ENCODE results near the gene PSMA4. TPM values are rescaled to one million over a fixed set of nuclear protein-coding genes. Genes with fewer than 3 reads are reported as not detected.
A peak's percentile ranks its signal among the peaks of the same experiment; 100 is the strongest.

The PSMA4 gene
- 100 to 1,000 TPM in 1 of 3 donors, 10 to 100 TPM in 2; 94.6 to 124 (median 96.4) TPM for total RNA-seq
- 160 TPM for total RNA-seq (2013)

- Histone ChIP-seq H3K36me3 (ENCODE audit: control insufficient read depth, insufficient read depth, low read length) (peaks cover 23% of the 10 kb centered on the region), H3K4me3 (ENCODE audit: low read length) (peak within 1 kb of the TSS; percentile 88), H3K4me1 (ENCODE audit: control insufficient read depth, insufficient read depth, low read length) (peaks cover 16% of the 10 kb centered on the region), H3K9me3 (ENCODE audit: control insufficient read depth, insufficient read depth, low read length) (no peaks in the 10 kb centered on the region), H3K27ac (ENCODE audit: low read length) (peak within 1 kb of the TSS; percentile 96), H3K27me3 (ENCODE audit: control insufficient read depth, insufficient read depth, low read length) (no peaks in the 10 kb centered on the region)
- H3K9me3 Mint-ChIP-seq = no peaks in the 10 kb centered on the region
- peaks cover 10% of the 10 kb centered on the region for H3K36me3 Mint-ChIP-seq
- WGBS (ENCODE audit: insufficient coverage) = under 1% methylated on average over 56 of the region's 56 CpGs
- peaks cover 32 to 33% of the 10 kb centered on the region in 2 donors for H3K4me1 Mint-ChIP-seq
- peak within 1 kb of the TSS; percentile 89 to 92 for H3K27ac Mint-ChIP-seq
- H3K4me3 Mint-ChIP-seq = peak within 1 kb of the TSS; percentile 92
- TF ChIP-seq CTCF (IDR thresholded peaks at IDR 0.05) = no peak
- H3K27me3 Mint-ChIP-seq (ENCODE audit: low read depth in 2 of 2) = no peaks in the 10 kb centered on the region
- ATAC-seq (peak; percentile 87 to 93 (median 88)), DNase-seq (peak; percentile 95 to 96)
- intact Hi-C loops (cut with micrococcal nuclease) = loop anchor here (1.0 to 2.0 kb wide), 2 partner anchors 102 to 332 kb away; partner anchors contain the start of genes IREB2 and MORF4L1
These were observed at the start of gene PSMA4 for GRCh38 chr15:78540141-78540870. Gene PSMA4 (plus strand): TSS chr15:78540444. CDS start chr15:78541928, 1,484 bp downstream.

GRCh38 chr15:78492872-78493271 lies 47.4 kb upstream of the PSMA4 start:
- Mint-ChIP-seq H3K4me1 (peaks cover 0 to 5% of the 10 kb centered on the region in 2 donors), H3K27me3 (ENCODE audit: low read depth in 2 of 2) (no peaks in the 10 kb centered on the region), H3K4me3 (no peak overlapping the region), H3K27ac (peak overlapping the region in 1 of 2 donors; percentile 59), H3K9me3 (no peaks in the 10 kb centered on the region), H3K36me3 (peaks cover 40% of the 10 kb centered on the region)
- ATAC-seq = no peak
- DNase-seq = no peak
- Histone ChIP-seq H3K36me3 (ENCODE audit: control insufficient read depth, insufficient read depth, low read length) (peaks cover 81% of the 10 kb centered on the region), H3K4me3 (ENCODE audit: low read length) (no peak overlapping the region), H3K4me1 (ENCODE audit: control insufficient read depth, insufficient read depth, low read length) (no peaks in the 10 kb centered on the region), H3K9me3 (ENCODE audit: control insufficient read depth, insufficient read depth, low read length) (no peaks in the 10 kb centered on the region), H3K27ac (ENCODE audit: low read length) (no peak overlapping the region), H3K27me3 (ENCODE audit: control insufficient read depth, insufficient read depth, low read length) (no peaks in the 10 kb centered on the region)
- TF ChIP-seq CTCF (IDR thresholded peaks at IDR 0.05) = no peak
- intact Hi-C loops (cut with micrococcal nuclease) = no loop called here
- 100% methylated on average over 1 of the region's 1 CpG for WGBS (ENCODE audit: insufficient coverage)

- H3K9me3 ChIP-seq (ENCODE audit: control insufficient read depth, insufficient read depth, low read length) = no peaks in the 10 kb centered on the region
- no peaks in the 10 kb centered on the region for H3K9me3 Mint-ChIP-seq
- no peaks in the 10 kb centered on the region for H3K27me3 ChIP-seq (ENCODE audit: control insufficient read depth, insufficient read depth, low read length)
- no peak overlapping the region for H3K27ac ChIP-seq (ENCODE audit: low read length)
- 98% methylated on average over 4 of the region's 4 CpGs for WGBS (ENCODE audit: insufficient coverage)
- H3K4me1 ChIP-seq (ENCODE audit: control insufficient read depth, insufficient read depth, low read length) = peaks cover 3% of the 10 kb centered on the region
- no peak overlapping the region for H3K27ac Mint-ChIP-seq
- peaks cover 0 to under 1% of the 10 kb centered on the region in 2 donors for H3K27me3 Mint-ChIP-seq (ENCODE audit: low read depth in 2 of 2)
- no peak for DNase-seq
- TF ChIP-seq CTCF (IDR thresholded peaks at IDR 0.05) = no peak
- intact Hi-C loops (cut with micrococcal nuclease) = no loop called here
- H3K36me3 ChIP-seq (ENCODE audit: control insufficient read depth, insufficient read depth, low read length) = peaks cover 25% of the 10 kb centered on the region
- no peak for ATAC-seq
- no peak overlapping the region for H3K4me3 Mint-ChIP-seq
- H3K36me3 Mint-ChIP-seq = peaks cover 14% of the 10 kb centered on the region
- H3K4me1 Mint-ChIP-seq = peaks cover 2 to 8% of the 10 kb centered on the region in 2 donors
- H3K4me3 ChIP-seq (ENCODE audit: low read length) = no peak overlapping the region
These were observed 38.4 kb upstream of the PSMA4 start for GRCh38 chr15:78501857-78502256.

All from natural killer cell (primary cell).